Fibroblast of lung (primary cell): ENCODE measurements around the gene MYADML2. TPM values are rescaled to one million over a fixed set of nuclear protein-coding genes. Genes with fewer than 3 reads are reported as not detected.

Source experiments
- DNase-seq, 2 donors: peaks; one replicate each; pipeline versions ENCODE4 v3.0.0 to v3.0.0-alpha.2; 2010; ENCODE audit warnings: low read depth in 2 of 2
- H2AFZ ChIP-seq: 2 replicates; pipeline ENCODE4 v1.5.1; 2012; ENCODE audit warnings: low read length, control low read depth, inconsistent platforms
- H3K27ac ChIP-seq: 2 replicates; pipeline ENCODE4 v1.5.1; 2011; ENCODE audit warnings: low read length, control low read depth; ENCODE audit not compliant: insufficient read depth
- H3K27me3 ChIP-seq: 2 replicates; pipeline ENCODE4 v1.5.1; 2011; ENCODE audit warnings: mild to moderate bottlenecking, low read length; ENCODE audit not compliant: control insufficient read depth, insufficient read depth
- H3K36me3 ChIP-seq: 2 replicates; pipeline ENCODE4 v1.5.1; 2011; ENCODE audit warnings: low read length; ENCODE audit not compliant: control insufficient read depth, insufficient read depth
- H3K4me1 ChIP-seq: 2 replicates; pipeline ENCODE4 v1.5.1; 2011; ENCODE audit warnings: low read length; ENCODE audit not compliant: control insufficient read depth, insufficient read depth; ENCODE audit errors: extremely low read depth
- H3K4me2 ChIP-seq: 2 replicates; pipeline ENCODE4 v1.5.1; 2011; ENCODE audit warnings: low read length, control low read depth; ENCODE audit not compliant: insufficient read depth; ENCODE audit errors: extremely low read depth
- H3K4me3 ChIP-seq, 4 experiments: fragments of 200-600 bp in 1 of 4; sonication (generic) in 1 of 4; replicated peaks in 1 of 4; 2 replicates each; pipeline ENCODE4 v1.5.1; 2011 to 2016; ENCODE audit warnings: low read length in 4 of 4, low read depth in 3 of 4, mild to moderate bottlenecking in 3 of 4, control low read depth in 2 of 4, inconsistent platforms in 1 of 4, mixed read lengths in 1 of 4; ENCODE audit not compliant: insufficient read depth in 1 of 4; ENCODE audit errors: control extremely low read depth in 1 of 4
- H3K79me2 ChIP-seq: 2 replicates; pipeline ENCODE4 v1.5.1; 2012; ENCODE audit warnings: mild to moderate bottlenecking, low read length, inconsistent platforms; ENCODE audit not compliant: control insufficient read depth, insufficient read depth
- H3K9ac ChIP-seq: 2 replicates; pipeline ENCODE4 v1.5.1; 2011; ENCODE audit warnings: mild to moderate bottlenecking, low read length, control low read depth; ENCODE audit not compliant: insufficient read depth
- H3K9me3 ChIP-seq: 2 replicates; pipeline ENCODE4 v1.5.1; 2012; ENCODE audit warnings: low read depth, low read length; ENCODE audit not compliant: control insufficient read depth, insufficient read depth
- H4K20me1 ChIP-seq: 2 replicates; pipeline ENCODE4 v1.5.1; 2011; ENCODE audit warnings: low read length; ENCODE audit not compliant: control insufficient read depth, insufficient read depth; ENCODE audit errors: extremely low read depth
- EZH2 ChIP-seq: IDR thresholded peaks from 2 replicates; pipeline ENCODE4 v1.5.1; 2012; ENCODE audit warnings: low read length, control low read depth, mild to moderate bottlenecking; ENCODE audit errors: missing control alignments
- polyA plus RNA-seq, 2 donors: library from polyadenylated mRNA; depleted of rRNA in 1 of 2; stranded (reverse) in 1 of 2; unstranded in 1 of 2; fragments of >200 nt; gene quantifications; 2 replicates each; pipeline ENCODE4 v1.2.1, GENCODE V29; 2011 to 2012; ENCODE audit warnings: missing spikeins in 1 of 2
- total RNA-seq: library from RNA; depleted of rRNA; stranded (reverse); fragments of >200 nt; gene quantifications from 2 replicates; pipeline ENCODE4 v1.2.1, GENCODE V29; 2014
- TF ChIP-seq, protein P1 (sequence below), 2 donors: IDR thresholded peaks in 1 of 2; conservative IDR thresholded peaks in 1 of 2; 1 replicate in 1 of 2; 2 replicates in 1 of 2; pipeline ENCODE4 v1.5.1; 2011 to 2012; ENCODE audit warnings: low read length in 2 of 2, control low read depth in 1 of 2, inconsistent platforms in 1 of 2, low read depth in 1 of 2, mild to moderate bottlenecking in 1 of 2

The MYADML2 gene
- total and polyA plus RNA-seq, 2 donors (not counting 1 experiment from before 2014, with no cell fraction given): not detected

DNA sequence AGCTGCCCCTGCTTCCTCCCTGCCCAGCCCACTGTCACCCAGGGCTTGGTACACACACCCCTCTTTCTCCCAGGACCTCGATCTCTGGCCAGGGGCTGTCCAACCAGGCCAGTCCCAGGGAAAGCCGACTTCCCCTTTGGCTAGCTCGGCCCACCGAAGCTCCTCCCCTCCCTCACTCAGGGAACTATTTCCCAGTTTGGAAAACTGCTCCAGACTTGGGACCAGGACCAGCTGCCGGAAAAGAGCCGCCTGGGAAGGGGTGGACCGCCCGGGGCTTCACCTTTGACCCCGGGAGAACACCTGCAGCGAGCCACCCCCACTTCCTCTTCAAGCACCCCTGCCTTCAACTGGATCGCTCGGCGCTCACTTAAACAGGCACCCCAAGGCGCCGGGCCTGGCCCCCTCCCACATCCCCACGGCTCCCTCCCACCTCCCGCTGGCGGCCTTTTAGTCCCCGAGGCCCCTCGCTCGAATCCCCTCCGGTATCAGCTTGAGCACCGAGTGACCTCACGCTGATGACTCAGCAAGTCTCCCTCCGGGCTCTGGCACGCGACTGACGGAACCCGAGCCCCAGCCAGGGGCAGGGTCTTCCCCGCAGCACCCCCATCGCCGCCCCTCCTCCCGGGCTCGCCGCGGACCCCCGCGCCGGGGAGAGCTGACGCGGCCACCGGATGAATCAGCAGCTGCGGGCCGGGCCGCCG, 20.4 kb downstream of the MYADML2 start:
- Histone ChIP-seq H2AFZ (no peak overlapping the region), H4K20me1 (no peaks in the 10 kb centered on the region), H3K27ac (peak overlapping the region; percentile 92), H3K4me2 (peak overlapping the region; percentile 98), H3K9me3 (no peaks in the 10 kb centered on the region), H3K4me1 (peaks cover 23% of the 10 kb centered on the region), H3K4me3 (peak overlapping the region; percentile 67 to 91 (median 77)), H3K79me2 (peaks cover 48% of the 10 kb centered on the region), H3K9ac (peak overlapping the region; percentile 92), H3K36me3 (peaks cover 14% of the 10 kb centered on the region), H3K27me3 (no peaks in the 10 kb centered on the region)
- peak; percentile 82 for DNase-seq
- no peak for TF ChIP-seq EZH2
- TF ChIP-seq, protein P1, sequence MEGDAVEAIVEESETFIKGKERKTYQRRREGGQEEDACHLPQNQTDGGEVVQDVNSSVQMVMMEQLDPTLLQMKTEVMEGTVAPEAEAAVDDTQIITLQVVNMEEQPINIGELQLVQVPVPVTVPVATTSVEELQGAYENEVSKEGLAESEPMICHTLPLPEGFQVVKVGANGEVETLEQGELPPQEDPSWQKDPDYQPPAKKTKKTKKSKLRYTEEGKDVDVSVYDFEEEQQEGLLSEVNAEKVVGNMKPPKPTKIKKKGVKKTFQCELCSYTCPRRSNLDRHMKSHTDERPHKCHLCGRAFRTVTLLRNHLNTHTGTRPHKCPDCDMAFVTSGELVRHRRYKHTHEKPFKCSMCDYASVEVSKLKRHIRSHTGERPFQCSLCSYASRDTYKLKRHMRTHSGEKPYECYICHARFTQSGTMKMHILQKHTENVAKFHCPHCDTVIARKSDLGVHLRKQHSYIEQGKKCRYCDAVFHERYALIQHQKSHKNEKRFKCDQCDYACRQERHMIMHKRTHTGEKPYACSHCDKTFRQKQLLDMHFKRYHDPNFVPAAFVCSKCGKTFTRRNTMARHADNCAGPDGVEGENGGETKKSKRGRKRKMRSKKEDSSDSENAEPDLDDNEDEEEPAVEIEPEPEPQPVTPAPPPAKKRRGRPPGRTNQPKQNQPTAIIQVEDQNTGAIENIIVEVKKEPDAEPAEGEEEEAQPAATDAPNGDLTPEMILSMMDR (conservative IDR thresholded peaks at IDR 0.05 in 1 of 2, IDR thresholded peaks at IDR 0.05 in 1 of 2; ENCODE audit: low read depth in 1 of 2, low read length in 2 of 2): no peak

- peak overlapping the region; percentile 92 for H3K27ac ChIP-seq
- H3K4me2 ChIP-seq: peak overlapping the region; percentile 98
- no peak overlapping the region for H2AFZ ChIP-seq
- no peak for TF ChIP-seq EZH2
- TF ChIP-seq, protein P1 (conservative IDR thresholded peaks at IDR 0.05 in 1 of 2, IDR thresholded peaks at IDR 0.05 in 1 of 2; ENCODE audit: low read depth in 1 of 2, low read length in 2 of 2): no peak
- no peaks in the 10 kb centered on the region for H3K27me3 ChIP-seq
- H3K4me3 ChIP-seq: peak overlapping the region; percentile 67 to 91 (median 77)
- no peak for DNase-seq
- no peaks in the 10 kb centered on the region for H4K20me1 ChIP-seq
- H3K9ac ChIP-seq: peak overlapping the region; percentile 92
- no peaks in the 10 kb centered on the region for H3K9me3 ChIP-seq
- peaks cover 52% of the 10 kb centered on the region for H3K79me2 ChIP-seq
- peaks cover 27% of the 10 kb centered on the region for H3K4me1 ChIP-seq
- H3K36me3 ChIP-seq: peaks cover 17% of the 10 kb centered on the region
Observed at GRCh38 chr17:81925860-81926450, 21.1 kb downstream of the MYADML2 start.

GRCh38 chr17:81924557-81925532, 22.2 kb downstream of the MYADML2 start:
- no peak overlapping the region for H2AFZ ChIP-seq
- TF ChIP-seq, protein P1 (conservative IDR thresholded peaks at IDR 0.05 in 1 of 2, IDR thresholded peaks at IDR 0.05 in 1 of 2; ENCODE audit: low read depth in 1 of 2, low read length in 2 of 2): no peak
- no peak for TF ChIP-seq EZH2
- peaks cover 63% of the 10 kb centered on the region for H3K79me2 ChIP-seq
- H3K4me3 ChIP-seq: peak overlapping the region in 1 of 4 experiments; percentile 54
- H3K9me3 ChIP-seq: no peaks in the 10 kb centered on the region
- peaks cover 22% of the 10 kb centered on the region for H3K36me3 ChIP-seq
- no peak overlapping the region for H3K27ac ChIP-seq
- no peaks in the 10 kb centered on the region for H4K20me1 ChIP-seq
- H3K9ac ChIP-seq: no peak overlapping the region
- peaks cover 28% of the 10 kb centered on the region for H3K4me1 ChIP-seq
- no peak overlapping the region for H3K4me2 ChIP-seq
- no peak for DNase-seq
- no peaks in the 10 kb centered on the region for H3K27me3 ChIP-seq
